CD14-positive monocyte (primary cell): ENCODE results near the gene RERE. TPM values are rescaled to one million over a fixed set of nuclear protein-coding genes. Genes with fewer than 3 reads are reported as not detected.

ENCODE experiments used
- DNase-seq, 3 donors: peaks; one replicate each; pipeline ENCODE4 v3.0.0-alpha.2; 2011 to 2022
- H2AFZ ChIP-seq: 2 replicates; pipeline ENCODE4 v1.6.0; 2012; ENCODE audit warnings: mild to moderate bottlenecking, low read depth, low read length, inconsistent platforms; ENCODE audit not compliant: insufficient read depth, poor library complexity, severe bottlenecking
- H3K27ac ChIP-seq, 2 donors: 1 replicate in 1 of 2; 2 replicates in 1 of 2; pipeline ENCODE4 v1.5.1; 2012 to 2013; ENCODE audit warnings: low read length in 2 of 2, control low read depth in 1 of 2, inconsistent platforms in 1 of 2, low read depth in 1 of 2, mild to moderate bottlenecking in 1 of 2
- H3K27me3 ChIP-seq, 2 donors: one replicate each; pipeline versions ENCODE4 v1.6.0 to v1.6.1; 2011 to 2013; ENCODE audit warnings: low read length in 2 of 2; ENCODE audit not compliant: control insufficient read depth in 2 of 2, insufficient read depth in 2 of 2
- H3K36me3 ChIP-seq, 2 donors: replicated peaks in 1 of 2; 1 replicate in 1 of 2; 2 replicates in 1 of 2; pipeline versions ENCODE4 v1.5.1 to v1.6.1; 2012 to 2013; ENCODE audit warnings: low read length in 2 of 2, control low read depth in 1 of 2, inconsistent platforms in 1 of 2, mild to moderate bottlenecking in 1 of 2; ENCODE audit not compliant: insufficient read depth in 2 of 2, control insufficient read depth in 1 of 2
- H3K4me1 ChIP-seq, 2 donors: 1 replicate in 1 of 2; 2 replicates in 1 of 2; pipeline versions ENCODE4 v1.5.1 to v1.6.1; 2012 to 2013; ENCODE audit warnings: low read length in 2 of 2, control low read depth in 1 of 2, inconsistent platforms in 1 of 2, mild to moderate bottlenecking in 1 of 2, moderate library complexity in 1 of 2; ENCODE audit not compliant: insufficient read depth in 2 of 2, control insufficient read depth in 1 of 2
- H3K4me2 ChIP-seq: replicated peaks from 2 replicates; pipeline ENCODE3; 2012; ENCODE audit warnings: low read length, moderate library complexity, mild to moderate bottlenecking; ENCODE audit not compliant: poor library complexity, severe bottlenecking; ENCODE audit errors: extremely low read depth
- H3K4me3 ChIP-seq, 3 experiments: fragments of 200-600 bp in 1 of 3; sonication (generic) in 1 of 3; replicated peaks in 1 of 3; 1 replicate in 2 of 3; 2 replicates in 1 of 3; pipeline ENCODE4 v1.5.1; 2011 to 2013; ENCODE audit warnings: low read length in 3 of 3, mild to moderate bottlenecking in 3 of 3, control low read depth in 2 of 3, low read depth in 2 of 3, inconsistent platforms in 1 of 3, moderate library complexity in 1 of 3
- H3K79me2 ChIP-seq: 2 replicates; pipeline ENCODE4 v1.6.0; 2012; ENCODE audit warnings: mild to moderate bottlenecking, control low read depth, inconsistent platforms, low read length, moderate library complexity; ENCODE audit not compliant: insufficient read depth
- H3K9ac ChIP-seq: 2 replicates; pipeline ENCODE4 v1.6.0; 2017; ENCODE audit warnings: low read length, mild to moderate bottlenecking; ENCODE audit not compliant: insufficient read depth, poor library complexity, severe bottlenecking
- H3K9me3 ChIP-seq, 2 donors: replicated peaks in 1 of 2; 1 replicate in 1 of 2; 2 replicates in 1 of 2; pipeline versions ENCODE4 v1.5.1 to v1.6.1; 2012 to 2013; ENCODE audit warnings: low read length in 2 of 2, control low read depth in 1 of 2; ENCODE audit not compliant: control insufficient read depth in 1 of 2, insufficient read depth in 1 of 2
- H4K20me1 ChIP-seq: 2 replicates; pipeline ENCODE4 v1.6.0; 2012; ENCODE audit warnings: mild to moderate bottlenecking, low read length, control low read depth, moderate library complexity; ENCODE audit not compliant: insufficient read depth
- H3K27ac Mint-ChIP-seq, 7 donors: one replicate each; pipeline ENCODE4 v1.8.0; 2020; ENCODE audit warnings: mild to moderate bottlenecking in 7 of 7, mixed read lengths in 7 of 7, moderate library complexity in 6 of 7, inconsistent platforms in 2 of 7
- H3K27me3 Mint-ChIP-seq, 3 donors: one replicate each; pipeline ENCODE4 v1.8.0; 2021 to 2022; ENCODE audit warnings: low read depth in 3 of 3, mild to moderate bottlenecking in 3 of 3, mixed read lengths in 3 of 3, moderate library complexity in 3 of 3, inconsistent platforms in 1 of 3
- H3K36me3 Mint-ChIP-seq, 2 donors: one replicate each; pipeline ENCODE4 v1.8.0; 2020; ENCODE audit warnings: mixed read lengths in 2 of 2, inconsistent platforms in 1 of 2, mild to moderate bottlenecking in 1 of 2
- H3K4me1 Mint-ChIP-seq: one replicate; pipeline ENCODE4 v1.8.0; 2020; ENCODE audit warnings: mild to moderate bottlenecking, mixed read lengths
- H3K4me3 Mint-ChIP-seq, 2 donors: one replicate each; pipeline ENCODE4 v1.8.0; 2020; ENCODE audit warnings: mild to moderate bottlenecking in 2 of 2, mixed read lengths in 2 of 2, moderate library complexity in 1 of 2
- H3K9me3 Mint-ChIP-seq, 7 donors: one replicate each; pipeline ENCODE4 v1.8.0; 2020 to 2022; ENCODE audit warnings: mixed read lengths in 7 of 7, mild to moderate bottlenecking in 6 of 7, moderate library complexity in 6 of 7, inconsistent platforms in 2 of 7
- WGBS: methylation state at CpG from one replicate; pipeline ENCODE4 v1.1.5; 2013; ENCODE audit warnings: missing lambda C conversion rate; ENCODE audit not compliant: insufficient coverage; 5-methylcytosine and 5-hydroxymethylcytosine counted together
- intact Hi-C, 2 donors: fragments of 100-400 bp; cut with micrococcal nuclease; formaldehyde crosslinking; loops; one replicate each; pipeline versions ENCODE4 v1.15.0 to v1.15.1; 2023
- polyA plus RNA-seq, 3 donors: library from polyadenylated mRNA; depleted of rRNA in 1 of 3; unstranded in 2 of 3; stranded (reverse) in 1 of 3; fragments of 300-500 nt in 2 of 3; fragments of >200 nt in 1 of 3; fragmentation: Illumina TruSeq in 2 of 3; gene quantifications; 1 replicate in 2 of 3; 2 replicates in 1 of 3; pipeline ENCODE4 v1.2.3, GENCODE V29; 2012 to 2021
- TF ChIP-seq, protein P1 (sequence below): fragments of 200-600 bp; IDR thresholded peaks from one replicate; pipeline ENCODE4 v1.8.0; 2022; ENCODE audit warnings: antibody characterized with exemption, mild to moderate bottlenecking

RERE gene
- polyA plus RNA-seq, 3 donors, result 1.2 to 19.4 (median 3.8) TPM

DNA sequence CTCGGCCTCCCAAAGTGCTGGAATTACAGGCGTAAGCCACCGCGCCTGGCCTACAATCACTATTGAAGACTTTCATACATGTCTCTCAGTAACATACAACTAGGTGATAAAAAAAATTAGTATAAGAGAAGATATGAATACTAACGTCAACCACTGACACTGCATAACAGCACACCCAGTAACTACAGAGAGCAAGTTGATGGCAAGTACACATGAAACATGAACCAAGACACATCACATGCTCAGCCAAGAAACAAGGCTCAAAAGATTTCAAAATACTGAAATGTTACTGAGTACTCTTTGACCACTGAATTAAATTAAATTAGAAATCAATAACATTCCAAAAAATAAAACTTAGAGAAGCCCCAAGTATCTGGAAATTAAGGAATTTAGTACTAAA lies 331.4 kb downstream of the RERE start:
- intact Hi-C loops, result no loop called here
- no CpG with 5 or more reads among the region's 5 CpGs for WGBS

DNA sequence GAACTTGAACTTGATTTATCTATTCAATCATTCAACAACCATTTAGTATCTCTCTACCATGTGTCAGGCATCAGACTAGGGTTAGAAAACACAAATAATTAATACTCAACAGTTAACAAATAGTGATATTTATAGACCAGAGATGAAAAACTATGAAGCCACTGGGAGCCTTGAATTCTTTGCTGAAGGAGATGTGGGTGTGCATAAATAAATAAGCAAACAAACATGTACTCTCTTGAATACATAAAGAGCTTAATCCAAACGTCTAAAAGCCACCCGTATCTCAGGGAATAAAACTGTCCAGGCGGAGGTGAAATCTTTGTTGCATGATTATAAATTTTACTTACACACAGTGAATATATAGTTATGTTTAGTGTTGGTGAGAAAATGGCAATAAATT lies 333.9 kb downstream of the RERE start:
- H3K79me2 ChIP-seq, result no peaks in the 10 kb centered on the region
- no peak overlapping the region for H3K4me2 ChIP-seq
- H2AFZ ChIP-seq, result no peak overlapping the region
- no peaks in the 10 kb centered on the region for H3K27me3 ChIP-seq
- H3K4me1 ChIP-seq, result peaks cover 0 to 1% of the 10 kb centered on the region in 2 donors
- H3K36me3 ChIP-seq, result peaks cover 0 to 5% of the 10 kb centered on the region in 2 donors
- no peak overlapping the region for H3K27ac Mint-ChIP-seq
- no peak overlapping the region for H3K9ac ChIP-seq
- intact Hi-C loops, result no loop called here
- WGBS, result no CpG with 5 or more reads among the region's 3 CpGs
- no peak overlapping the region for H3K27ac ChIP-seq
- H3K36me3 Mint-ChIP-seq, result peaks cover 8 to 9% of the 10 kb centered on the region in 2 donors
- H3K4me3 Mint-ChIP-seq, result no peak overlapping the region
- TF ChIP-seq, protein P1, sequence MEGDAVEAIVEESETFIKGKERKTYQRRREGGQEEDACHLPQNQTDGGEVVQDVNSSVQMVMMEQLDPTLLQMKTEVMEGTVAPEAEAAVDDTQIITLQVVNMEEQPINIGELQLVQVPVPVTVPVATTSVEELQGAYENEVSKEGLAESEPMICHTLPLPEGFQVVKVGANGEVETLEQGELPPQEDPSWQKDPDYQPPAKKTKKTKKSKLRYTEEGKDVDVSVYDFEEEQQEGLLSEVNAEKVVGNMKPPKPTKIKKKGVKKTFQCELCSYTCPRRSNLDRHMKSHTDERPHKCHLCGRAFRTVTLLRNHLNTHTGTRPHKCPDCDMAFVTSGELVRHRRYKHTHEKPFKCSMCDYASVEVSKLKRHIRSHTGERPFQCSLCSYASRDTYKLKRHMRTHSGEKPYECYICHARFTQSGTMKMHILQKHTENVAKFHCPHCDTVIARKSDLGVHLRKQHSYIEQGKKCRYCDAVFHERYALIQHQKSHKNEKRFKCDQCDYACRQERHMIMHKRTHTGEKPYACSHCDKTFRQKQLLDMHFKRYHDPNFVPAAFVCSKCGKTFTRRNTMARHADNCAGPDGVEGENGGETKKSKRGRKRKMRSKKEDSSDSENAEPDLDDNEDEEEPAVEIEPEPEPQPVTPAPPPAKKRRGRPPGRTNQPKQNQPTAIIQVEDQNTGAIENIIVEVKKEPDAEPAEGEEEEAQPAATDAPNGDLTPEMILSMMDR, result no peak
- peaks cover 14% of the 10 kb centered on the region for H3K4me1 Mint-ChIP-seq
- peaks cover 0 to 1% (median 0%) of the 10 kb centered on the region in 3 donors for H3K27me3 Mint-ChIP-seq
- no peaks in the 10 kb centered on the region for H4K20me1 ChIP-seq
- no peak overlapping the region for H3K4me3 ChIP-seq
- no peak for DNase-seq
- no peaks in the 10 kb centered on the region for H3K9me3 Mint-ChIP-seq
- H3K9me3 ChIP-seq, result no peaks in the 10 kb centered on the region

More for the DNA sequence above, 331.4 kb downstream of the RERE start:
- H3K9me3 Mint-ChIP-seq, result peaks cover 0 to 4% (median 0%) of the 10 kb centered on the region in 7 donors
- no peaks in the 10 kb centered on the region for H3K4me1 ChIP-seq
- TF ChIP-seq, protein P1, result no peak
- H3K79me2 ChIP-seq, result no peaks in the 10 kb centered on the region
- no peak overlapping the region for H3K27ac ChIP-seq
- peaks cover 9% of the 10 kb centered on the region for H3K4me1 Mint-ChIP-seq
- no peak overlapping the region for H3K4me2 ChIP-seq
- no peak overlapping the region for H3K4me3 ChIP-seq
- H4K20me1 ChIP-seq, result no peaks in the 10 kb centered on the region
- no peaks in the 10 kb centered on the region for H3K27me3 ChIP-seq
- H3K36me3 ChIP-seq, result peaks cover 0 to 5% of the 10 kb centered on the region in 2 donors
- H3K27ac Mint-ChIP-seq, result no peak overlapping the region
- H3K9me3 ChIP-seq, result no peaks in the 10 kb centered on the region
- no peak overlapping the region for H3K9ac ChIP-seq
- H3K36me3 Mint-ChIP-seq, result peaks cover 14 to 21% of the 10 kb centered on the region in 2 donors
- peaks cover 0 to 1% (median 0%) of the 10 kb centered on the region in 3 donors for H3K27me3 Mint-ChIP-seq
- no peak for DNase-seq
- no peak overlapping the region for H3K4me3 Mint-ChIP-seq
- H2AFZ ChIP-seq, result no peak overlapping the region
